GM18909 (cell line): ENCODE data around the gene HCRT.
"Not testable (repeated sequence)": the region's sequence is repeated elsewhere in the genome, so short reads cannot be mapped to it uniquely, and the experiment has no call there.

ENCODE experiments used
- ATAC-seq: cut with Tn5 transposase; IDR thresholded peaks from one replicate; pipeline ENCODE4 v1.9.1; 2021; ENCODE audit warnings: mild to moderate bottlenecking; ENCODE audit not compliant: unreplicated experiment, poor library complexity

HCRT gene

DNA sequence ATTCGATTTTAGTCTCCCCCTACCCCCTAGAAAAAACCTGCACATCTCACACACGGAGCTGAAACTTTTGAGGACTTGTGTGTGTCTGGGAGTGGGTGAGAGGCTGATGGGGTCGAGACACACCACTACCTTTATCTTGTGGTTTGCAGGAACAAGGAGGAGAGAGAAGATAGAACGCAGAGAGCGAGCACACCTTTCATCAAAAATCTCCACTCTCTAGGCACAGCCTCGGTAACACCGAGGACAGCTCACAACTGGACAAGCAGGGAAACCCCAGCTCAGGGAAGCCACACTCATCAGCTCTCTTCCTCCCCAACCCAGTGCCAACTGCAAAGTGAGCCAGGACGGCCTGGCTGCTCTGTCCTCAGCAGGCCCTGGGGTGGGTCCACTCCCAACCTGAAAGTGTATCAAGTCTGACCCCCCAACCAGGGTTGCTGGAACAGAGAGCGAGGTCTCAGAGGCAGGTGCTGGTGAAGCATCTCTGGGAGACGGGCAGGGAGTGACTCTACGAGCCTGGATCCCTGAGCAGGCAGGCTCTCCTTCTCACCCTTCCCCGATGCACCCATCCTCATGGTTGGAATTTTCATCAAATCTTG is 14.3 kb upstream of the HCRT start:
- no peak for ATAC-seq

DNA sequence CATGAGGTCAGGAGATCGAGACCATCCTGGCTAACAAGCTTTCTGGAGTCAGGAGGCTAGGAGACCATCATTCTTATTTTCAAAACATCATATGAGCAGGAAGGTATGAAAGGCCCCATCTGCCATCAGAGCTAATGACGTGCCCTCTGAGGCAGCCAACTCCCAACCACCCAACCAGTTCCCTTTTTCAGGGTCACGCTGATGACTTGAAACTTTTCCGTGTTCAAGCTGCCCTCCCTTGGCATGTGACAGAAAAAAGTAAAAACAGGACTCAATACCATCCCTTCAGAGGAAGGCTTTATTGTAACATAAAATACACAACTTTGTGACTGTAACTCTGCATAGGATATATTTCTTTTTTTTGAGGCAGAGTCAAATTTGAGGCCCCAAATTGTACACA is 13.6 kb upstream of the HCRT start:
- no peak for ATAC-seq

DNA sequence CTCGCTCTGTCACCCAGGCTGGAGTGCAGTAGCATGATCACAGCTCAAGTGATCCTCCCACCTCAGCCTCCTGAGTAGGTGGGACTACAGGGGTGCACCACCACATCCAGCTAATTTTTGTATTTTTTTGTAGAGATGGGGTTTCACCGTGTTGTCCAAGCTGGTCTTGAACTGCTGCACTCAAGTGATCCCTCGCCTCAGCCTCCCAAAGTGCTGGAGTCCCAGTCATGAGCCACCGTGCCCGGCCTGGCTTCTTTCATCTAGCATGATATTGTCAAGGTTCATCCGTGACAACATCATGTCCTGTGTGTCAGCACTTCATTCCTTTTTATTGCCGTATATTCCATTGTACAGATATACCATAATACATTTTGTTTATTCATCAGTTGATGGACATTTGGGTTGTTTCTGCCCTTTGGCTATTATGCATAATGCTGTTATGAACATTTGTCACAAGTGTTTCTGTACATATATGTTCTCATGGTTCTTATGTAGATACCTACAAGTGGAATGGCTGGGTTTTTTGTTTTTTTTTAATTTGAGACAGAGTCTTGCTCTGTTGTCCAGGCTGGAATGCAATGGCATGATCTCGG is 12.4 kb upstream of the HCRT start:
- no peak for ATAC-seq

DNA sequence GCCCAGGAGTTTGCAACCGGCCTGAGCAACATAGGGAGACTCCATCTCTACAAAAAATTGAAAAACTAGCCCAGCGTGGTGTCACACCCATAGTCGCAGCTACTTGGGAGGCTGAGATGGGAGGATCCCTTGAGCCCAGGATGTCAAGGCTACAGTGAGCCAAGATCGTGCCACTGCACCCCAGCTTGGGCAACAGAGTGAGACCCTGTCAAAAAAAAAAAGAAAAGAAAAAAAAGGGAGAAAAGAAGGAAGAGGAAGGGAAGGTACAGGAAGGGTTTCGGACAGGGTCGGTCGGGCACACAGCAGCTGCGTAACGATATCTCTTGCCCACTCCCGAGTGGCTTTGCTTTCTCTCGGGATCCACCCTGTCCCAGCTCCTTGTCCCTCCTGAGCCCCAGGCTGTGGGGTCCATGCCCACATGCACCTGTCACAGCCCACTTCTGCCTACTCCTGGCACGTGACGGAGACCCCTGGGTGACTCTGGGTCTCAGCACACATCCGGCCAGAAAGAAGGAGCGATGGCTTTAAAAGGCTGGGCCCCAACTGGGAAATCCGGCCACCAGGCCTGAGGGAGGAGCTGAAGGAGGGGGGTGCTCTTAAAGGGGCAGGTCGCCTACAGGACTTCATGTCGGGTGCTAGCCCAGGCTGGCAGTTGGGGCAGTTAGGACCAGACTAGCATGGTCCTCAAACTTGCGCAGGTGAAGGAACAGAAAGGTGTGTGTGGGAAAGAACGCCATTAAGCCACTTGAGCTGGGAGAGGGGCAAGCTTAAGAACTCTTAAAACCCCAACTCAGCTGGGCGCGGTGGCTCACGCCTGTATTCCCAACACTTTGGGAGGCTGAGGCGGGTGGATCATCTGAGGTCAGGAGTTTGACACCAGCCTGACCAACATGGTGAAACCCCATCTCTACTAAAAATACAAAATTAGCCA is 9.0 kb upstream of the HCRT start, which contains the start of gene GHDC:
Gene GHDC, minus strand, starts transcription at position 526 of the 931 bp plus-strand sequence. CDS start 913 bp downstream, outside the sequence.
- peak; percentile 77 for ATAC-seq

DNA sequence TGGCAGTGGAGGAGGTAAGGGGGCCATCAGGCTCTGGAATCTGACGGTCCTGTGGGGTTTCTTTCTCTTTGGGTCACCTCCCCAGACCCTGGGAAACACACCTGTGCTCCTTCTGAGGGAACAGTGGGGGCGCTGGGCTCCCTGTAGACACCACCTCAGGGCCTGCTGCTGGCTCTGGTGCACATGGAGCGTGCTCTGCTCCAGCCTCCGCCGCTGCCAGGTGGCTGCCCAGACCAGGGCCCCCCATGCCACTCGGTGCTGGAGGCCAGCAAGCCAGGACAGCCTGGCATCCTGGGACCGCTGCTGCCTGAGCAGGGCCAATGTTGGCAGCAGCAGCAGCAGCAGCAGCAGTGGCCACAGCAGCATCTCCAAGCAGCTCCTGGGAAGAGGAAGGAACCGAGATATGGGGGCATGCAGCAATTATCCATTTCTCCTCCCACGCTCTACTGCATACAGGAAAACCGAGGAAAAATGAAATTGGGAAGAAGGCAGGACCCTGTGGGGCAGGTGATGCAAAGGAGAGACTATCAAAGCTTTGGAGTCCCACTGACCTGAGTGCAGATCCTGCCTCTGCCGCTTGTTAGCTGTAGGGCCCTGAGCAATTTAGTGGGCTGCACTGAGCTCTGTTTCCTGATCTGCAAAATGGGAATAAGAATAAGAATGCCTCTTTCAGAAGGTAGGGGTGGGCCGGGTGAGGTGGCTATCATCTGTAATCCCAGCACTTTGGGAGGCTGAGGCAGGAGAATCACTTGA is 8.1 kb upstream of the HCRT start:
- ATAC-seq: no peak

DNA sequence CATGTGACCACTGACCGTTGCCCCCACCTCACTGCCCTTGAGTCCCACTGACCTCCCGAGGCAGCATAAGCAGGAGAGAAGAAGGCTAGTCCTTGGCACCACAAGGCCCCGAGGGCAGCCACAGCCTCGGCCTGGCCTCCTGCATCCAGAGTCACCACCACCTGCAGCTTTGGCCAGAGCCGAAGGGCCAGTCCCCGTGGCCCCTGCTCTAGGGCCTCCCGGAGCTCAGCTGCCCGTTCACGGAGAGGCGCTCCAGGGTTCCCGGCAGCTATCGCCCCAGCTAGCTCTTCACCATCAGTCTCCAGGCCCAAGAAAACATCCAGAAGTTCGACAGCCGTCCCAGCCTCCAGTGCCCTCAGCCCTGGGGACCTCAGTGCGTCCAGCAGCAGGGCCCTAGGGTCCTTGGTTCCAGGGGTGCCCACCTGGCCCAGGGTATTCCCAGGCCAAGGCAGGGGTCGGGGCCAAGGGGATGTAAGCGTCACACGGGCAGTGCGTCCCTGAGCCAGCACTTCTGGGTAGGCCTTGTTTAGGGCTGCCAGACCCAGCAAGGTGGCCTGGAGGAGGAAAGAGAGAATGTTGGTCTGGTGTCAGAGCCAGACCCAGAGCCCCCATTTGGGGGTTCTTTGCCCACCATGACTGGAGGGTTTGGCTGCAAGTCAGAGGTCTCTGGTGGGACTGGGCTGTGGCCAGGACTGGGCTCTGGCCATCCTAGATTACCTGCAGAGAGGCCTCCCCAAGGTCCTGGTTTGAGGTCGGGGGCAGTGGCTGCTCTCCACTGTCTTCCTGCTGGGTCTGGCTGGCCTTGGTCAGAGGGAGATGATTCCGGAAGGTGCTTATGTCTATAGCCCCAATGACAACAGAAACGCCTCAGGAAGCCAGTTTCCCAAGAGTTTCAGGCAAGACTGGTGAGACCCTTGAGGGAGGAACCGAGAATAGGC is 7.2 kb upstream of the HCRT start:
- ATAC-seq: no peak

DNA sequence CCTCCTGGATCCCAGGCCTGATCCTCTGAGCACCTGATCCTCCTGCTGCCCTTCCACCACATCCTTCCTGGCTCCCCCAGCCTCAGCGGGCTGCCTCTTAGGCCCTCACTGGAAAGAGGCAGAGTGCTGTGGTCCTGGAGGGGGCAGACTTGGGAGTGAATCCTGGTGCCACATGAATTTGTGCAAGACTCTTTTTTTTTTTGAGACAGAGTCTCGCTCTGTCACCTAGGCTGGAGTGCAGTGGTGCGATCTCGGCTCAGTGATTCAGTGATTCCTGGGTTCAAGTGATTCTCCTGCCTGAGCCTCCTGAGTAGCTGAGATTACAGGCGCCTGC is 6.0 kb upstream of the HCRT start:
- ATAC-seq: no peak

DNA sequence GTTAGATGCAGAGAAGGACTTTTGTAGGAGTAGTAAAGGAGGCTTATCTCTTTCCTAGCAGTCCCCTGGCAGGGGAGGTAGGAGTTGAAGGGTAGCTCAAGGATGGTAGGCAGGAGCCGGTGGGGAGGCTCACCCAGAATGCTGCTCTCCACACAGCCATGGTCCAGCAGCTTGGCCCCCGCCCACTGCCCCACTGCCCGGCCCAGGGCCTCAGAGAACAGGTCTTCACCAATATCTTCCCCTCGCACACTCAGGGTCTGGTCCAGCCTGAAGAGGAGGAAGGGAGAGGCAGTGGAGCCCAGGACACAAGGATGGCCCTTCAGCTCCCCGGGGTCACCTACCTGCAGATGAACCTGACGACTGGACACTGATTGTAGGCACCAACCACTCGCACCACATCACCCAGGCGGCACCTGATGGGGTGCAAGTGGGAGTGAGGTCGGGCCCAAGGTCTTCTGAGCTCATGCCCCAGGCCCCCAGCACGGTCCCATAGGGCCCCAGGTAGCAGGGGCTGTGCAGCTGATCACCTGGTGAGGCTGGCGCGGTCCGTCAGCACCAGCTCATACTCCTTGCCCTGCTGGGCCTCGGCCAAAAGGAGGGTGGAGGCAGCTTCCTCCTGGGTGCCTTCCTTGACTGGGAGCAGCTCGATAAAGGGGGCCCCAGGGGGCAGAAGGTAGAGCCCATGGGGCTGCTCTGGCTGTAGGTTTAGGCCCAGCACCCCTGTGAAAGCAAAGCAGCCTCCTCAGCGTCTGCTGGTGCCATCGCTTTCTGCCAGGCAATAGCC is 5.4 kb upstream of the HCRT start:
- no peak for ATAC-seq

DNA sequence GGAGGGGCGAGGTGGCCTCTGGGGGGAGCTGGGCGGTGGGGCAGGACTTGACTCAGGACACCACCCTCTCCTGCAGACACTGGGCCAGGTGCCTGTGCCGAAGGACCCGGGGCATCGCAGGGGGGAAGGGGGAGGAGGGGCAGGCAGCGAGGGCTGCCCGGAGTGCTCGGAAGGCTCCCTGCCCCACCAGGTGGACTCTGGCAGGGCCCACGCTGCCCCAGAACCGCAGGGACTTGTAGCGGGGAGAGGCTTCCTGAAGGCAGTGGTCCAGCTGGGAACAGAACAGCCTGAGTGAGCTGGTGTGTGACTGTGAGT is 4.4 kb upstream of the HCRT start:
- ATAC-seq: no peak

DNA sequence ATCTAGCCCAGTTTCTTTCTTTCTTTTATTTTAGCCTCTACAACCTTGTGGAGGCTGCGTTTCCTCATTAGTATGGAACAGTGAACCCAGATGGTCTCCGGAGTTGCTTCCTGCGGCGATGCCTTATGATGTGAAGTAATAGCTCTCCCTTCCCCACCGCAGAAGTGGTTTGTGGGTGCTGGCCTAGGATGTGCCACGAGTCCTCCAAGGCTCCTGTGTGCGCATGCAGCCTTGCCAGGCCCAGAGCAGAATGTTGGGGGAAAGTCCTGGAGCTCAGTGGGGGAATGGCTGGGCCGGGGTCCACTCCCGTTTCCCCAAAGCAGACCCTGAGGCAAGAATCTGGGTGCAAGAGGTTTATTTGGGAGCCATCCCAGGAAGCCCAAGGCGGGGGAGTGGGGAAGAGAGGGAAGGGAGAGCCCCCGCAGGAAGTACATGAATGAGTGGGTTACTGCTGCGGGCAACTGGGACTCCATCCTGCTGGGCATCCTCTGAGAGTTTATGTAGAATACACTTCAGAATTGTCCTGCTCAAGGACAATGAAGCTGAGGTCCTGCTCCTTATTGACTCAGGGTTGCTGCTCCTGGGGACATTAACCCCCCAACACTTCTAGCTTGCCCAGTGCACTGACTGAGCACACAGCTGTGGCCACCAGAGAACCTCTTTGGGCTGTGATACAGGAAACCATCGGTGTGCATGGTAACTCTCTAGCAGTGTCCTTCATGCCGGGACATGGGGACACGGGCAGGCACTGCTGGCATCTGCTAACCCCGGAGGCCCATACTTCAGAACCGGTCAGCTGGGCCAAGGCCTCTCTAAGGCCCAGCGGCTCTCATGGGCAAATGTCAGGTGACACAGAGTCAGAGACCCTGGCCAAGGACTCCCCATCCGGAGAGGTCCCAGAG is 3.7 kb upstream of the HCRT start:
- no peak for ATAC-seq

DNA sequence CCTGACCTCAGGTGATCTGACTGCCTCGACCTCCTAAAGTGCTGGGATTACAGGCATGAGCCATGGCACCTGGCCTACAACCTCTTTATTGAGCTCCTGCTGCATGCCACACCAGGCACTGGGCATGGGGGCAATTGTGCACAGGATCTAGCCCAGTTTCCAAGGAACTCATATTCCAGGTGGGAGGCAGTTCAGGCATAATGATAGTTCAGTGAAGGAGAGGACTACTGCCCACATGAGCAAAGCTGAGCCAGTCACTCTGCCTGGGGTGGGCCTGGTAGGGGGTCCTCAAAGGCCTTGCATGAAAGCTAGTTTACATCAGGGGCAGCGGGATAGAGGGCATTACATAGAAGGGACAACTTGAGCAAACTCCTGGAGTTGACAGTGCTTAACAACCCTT is 2.6 kb upstream of the HCRT start:
- no peak for ATAC-seq

DNA sequence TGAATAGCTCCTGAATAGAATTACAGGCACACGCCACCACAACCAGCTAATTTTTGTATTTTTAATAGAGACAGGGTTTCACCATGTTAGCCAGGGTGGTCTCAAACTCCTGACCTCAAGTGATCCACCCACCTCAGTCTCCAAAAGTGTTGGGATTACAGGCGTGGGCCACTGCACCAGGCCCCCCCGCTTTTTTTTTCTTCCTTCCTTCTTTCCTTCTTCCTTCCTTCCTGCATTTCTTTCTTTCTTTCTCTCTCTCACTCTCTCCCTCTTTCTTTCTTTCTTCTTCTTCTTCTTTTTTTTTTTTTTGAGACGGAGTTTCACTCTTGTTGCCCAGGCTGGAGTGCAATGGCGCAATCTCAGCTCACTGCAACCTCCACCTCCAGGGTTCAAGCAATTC is 939 bp upstream of the HCRT start:
- ATAC-seq: not testable (repeated sequence)

DNA sequence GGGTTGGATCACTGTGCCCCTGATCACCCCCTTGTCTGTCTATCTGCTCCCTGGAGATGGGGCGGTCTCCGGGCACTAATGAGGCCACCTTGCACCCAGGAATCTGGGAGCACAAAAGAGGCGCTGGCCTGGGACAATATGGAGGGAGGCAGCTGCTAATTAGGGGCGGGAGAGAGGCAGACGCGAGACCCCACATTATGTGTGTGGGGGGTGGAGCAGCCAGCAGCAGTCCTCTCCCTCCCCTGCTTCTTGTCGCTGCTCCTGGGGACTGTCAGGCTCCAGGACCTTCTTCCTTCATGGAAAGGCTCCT is 324 bp upstream of the HCRT start:
- ATAC-seq: no peak

DNA sequence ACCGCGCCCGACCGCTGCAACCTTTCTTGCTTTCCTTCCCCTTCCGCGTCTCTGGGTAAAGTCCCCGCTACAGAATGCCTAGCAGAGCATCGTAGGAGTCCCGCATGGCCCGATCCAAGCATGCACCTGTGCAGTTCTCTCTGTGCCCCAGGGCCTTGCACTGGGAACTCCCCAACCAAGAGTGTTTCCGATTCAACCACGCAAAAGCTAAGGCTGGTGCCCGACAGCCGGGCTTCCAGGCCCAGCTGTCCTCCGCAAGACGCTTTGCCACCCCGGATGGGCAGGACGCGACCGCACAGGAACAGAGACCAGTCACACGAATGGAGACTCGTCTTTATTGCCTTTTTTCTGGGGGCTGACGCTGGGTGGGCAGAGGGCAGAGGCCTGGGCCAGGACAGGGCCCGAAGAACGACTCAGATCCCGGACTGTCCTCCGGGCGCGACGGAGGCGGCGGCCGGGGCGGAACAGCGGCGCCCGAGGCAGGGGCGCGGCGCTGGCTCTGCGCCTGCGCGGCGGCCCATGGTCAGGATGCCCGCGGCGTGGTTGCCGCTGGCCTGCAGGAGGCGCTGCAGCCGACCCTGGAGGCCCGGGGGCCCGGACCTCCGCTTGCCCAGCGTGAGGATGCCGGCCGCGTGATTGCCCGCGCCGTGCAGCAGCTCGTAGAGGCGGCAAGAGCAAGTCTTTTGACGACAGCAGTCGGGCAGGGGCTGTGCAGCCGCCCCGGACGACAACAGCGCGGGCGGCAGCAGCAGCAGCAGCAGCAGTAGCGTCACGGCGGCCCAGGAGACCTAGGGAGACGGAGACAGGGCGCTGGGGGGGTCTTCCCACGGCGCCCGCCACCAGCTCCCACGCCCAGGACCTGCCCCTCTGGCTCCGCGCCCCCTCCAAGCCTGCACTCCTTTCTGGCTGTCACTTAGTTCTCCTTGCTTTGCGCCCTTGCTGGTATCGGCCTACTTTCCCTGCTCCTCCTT is 1.2 kb downstream of the HCRT start:
- ATAC-seq: peak; percentile 66

DNA sequence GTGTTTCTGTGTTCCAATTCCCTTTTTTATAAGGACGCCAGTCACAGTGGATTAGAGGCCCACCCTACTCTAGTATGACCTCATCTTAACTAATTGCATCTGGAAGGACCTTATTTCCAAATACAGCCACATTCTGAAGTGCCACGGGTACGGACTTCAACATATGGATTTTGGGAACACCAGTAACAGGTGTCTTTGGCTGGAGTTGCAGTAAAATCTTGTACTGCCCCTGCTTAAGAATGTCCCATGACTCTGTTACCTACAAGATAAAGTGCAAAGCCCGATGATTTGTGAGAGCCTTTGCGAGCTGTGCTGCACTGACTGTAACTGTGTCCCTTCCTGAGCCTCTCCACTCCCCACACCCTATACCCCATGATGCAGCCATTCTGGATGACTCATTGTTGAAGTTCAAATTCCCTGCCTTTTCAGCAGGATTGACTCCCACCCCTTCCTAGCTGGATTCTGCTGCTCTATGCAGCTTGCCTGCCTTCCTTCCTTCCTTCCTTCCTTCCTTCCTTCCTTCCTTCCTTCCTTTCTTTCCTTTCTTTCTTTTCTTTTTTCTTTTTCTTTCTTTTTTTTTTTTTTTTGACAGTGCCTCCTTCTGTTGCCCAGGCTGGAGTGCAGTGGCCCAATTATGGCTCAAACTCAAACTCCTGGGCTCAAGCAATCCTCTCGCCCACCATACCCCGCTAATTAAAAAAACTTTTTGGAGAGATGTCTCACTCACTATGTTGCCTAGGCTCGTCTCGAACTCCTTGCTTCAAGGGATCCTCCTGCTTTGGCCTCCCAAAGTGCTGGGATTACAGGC is 2.1 kb downstream of the HCRT start:
- ATAC-seq: no peak

DNA sequence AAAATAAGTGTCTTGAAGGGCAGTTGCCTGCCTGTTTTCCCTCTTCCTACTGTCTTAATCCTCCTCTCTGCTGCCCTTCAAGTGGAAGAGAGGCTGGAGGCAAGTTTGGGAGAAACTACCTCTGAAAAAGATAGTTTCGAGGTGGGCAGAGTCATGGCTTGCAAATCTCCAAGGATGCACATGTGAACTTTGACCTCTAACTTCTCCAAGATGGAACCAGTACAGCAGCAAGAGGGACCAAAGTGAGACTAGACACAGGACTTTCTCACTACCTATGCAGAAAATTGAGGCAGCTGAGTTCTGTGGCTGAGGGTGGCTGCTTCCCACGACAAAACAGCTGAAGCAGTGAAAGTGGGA is 3.4 kb downstream of the HCRT start:
- no peak for ATAC-seq
